Activated CD8-positive, alpha-beta memory T cell treated with anti-CD3 and anti-CD28 coated beads for 24 hours (primary cell): ENCODE results near the gene FAM83E.
"Not testable (repeated sequence)": the region's sequence is repeated elsewhere in the genome, so short reads cannot be mapped to it uniquely, and the experiment has no call there.

ENCODE experiments used
- DNase-seq: peaks from one replicate; pipeline ENCODE4 v3.0.0-alpha.2; 2020

Gene FAM83E

DNA sequence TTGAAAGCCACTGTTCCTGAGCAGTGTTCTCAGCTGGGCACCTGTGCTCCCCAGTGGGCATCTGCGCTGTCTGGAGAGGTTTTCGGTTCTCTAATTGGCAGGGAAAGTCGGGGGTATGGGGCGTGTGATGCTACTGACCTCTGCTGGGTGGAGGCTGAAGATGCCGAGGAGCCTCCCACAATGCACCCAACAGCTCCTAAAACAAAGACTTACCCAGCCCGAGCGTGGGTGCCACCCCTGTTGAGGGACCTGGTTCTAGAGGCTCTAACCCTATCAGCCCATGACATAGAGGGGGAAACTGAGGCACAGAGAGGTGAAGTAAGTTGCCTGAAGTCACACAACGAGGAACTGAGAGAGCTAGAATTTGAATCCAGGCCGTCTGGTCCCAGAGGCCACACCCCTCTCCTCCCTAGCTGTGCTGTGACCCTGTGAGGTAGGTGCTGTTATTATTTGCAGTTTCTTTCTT, 6.0 kb downstream of the FAM83E start:
- DNase-seq = peak; percentile 71

GRCh38 chr19:48607359-48607755, 7.5 kb downstream of the FAM83E start:
- DNase-seq = no peak

DNA sequence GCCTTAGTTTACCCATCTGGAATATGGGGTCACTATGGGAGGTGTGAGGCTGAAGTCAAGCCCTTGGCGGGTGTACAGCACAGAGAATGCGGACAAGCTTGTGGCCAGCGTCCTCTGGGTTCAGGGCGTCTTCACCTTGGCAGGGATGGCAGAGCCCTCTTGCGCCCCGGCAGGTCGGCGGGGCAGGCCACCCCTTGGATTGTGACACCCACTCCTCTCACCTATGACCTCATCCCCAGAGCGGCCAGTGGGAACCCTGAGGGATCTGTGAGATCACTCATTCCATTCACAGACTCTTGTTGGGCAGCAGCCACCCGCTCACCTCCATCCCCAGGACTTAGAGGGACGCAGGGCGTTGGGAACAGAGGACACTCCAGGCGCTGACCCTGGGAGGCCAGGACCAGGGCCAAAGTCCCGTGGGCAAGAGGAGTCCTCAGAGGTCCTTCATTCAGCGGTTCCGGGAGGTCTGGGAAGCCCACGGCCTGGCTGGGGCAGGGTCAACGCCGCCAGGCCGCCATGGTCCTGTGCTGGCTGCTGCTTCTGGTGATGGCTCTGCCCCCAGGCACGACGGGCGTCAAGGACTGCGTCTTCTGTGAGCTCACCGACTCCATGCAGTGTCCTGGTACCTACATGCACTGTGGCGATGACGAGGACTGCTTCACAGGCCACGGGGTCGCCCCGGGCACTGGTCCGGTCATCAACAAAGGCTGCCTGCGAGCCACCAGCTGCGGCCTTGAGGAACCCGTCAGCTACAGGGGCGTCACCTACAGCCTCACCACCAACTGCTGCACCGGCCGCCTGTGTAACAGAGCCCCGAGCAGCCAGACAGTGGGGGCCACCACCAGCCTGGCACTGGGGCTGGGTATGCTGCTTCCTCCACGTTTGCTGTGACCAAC, 8.2 kb downstream of the FAM83E start, which contains the start of gene SPACA4:
Gene SPACA4, plus strand, starts transcription at position 280 of the 896 bp plus-strand sequence. Its CDS starts 237 bp downstream, at position 517.
- DNase-seq = no peak

- DNase-seq = no peak
These were observed 11.0 kb downstream of the FAM83E start for GRCh38 chr19:48603850-48604249.

DNA sequence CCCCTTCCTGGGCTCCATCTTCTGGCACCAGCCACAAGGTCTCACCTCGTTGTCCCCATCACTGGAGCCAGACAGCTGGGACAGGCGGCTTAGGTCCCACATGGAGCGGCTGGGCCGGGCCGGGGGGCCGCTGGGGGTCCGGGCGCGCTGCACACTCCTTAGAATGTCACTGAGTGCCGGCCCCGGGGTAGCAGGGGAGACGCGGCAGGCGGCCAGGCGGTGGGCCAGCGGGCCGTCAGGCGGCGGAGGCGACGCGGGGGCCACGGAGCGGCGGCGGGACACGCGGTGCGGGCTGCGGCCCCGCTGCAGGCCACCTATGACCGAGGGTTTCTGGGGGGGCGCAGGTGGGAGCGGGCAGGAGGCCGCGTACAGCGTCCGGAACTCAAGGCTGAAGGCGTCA, 11.4 kb downstream of the FAM83E start:
- DNase-seq = no peak

- DNase-seq = no peak
These were observed 11.9 kb downstream of the FAM83E start for GRCh38 chr19:48603001-48603400.

DNA sequence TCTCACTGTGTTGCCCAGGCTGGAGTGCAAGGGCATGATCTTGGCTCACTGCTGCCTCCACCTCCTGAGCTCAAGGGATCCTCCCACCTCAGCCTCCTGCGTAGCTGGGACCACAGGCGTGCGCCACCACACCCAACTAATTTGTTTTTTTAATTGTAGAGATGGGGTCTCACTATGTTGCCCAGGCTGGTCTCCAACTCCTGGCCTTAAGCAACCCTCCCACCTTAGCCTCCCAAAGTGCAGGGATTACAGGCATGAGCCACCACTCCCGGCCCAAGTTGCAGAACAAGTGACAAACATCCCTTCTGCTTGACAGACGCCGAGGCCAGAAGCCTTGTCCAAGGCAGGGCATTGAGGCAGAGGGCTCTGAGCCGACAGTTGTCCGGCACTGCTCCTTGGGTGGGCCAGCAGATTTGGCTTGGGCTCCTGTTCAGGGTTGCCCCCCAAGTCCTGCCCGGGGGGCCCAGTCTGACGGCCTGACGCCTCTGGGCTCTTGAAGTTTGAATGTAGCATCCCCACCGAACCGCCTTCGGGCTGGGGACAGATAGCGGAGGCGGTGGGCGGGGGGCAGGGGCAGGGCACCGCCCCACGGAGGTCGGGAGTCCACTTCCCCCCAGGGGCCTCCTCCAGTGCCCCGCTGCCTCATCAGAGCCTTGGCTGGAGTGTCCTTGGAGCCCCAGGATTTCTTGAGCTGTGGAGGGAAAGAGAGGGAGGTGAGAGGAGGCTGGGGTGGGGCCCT, 14.0 kb downstream of the FAM83E start:
- DNase-seq = no peak

DNA sequence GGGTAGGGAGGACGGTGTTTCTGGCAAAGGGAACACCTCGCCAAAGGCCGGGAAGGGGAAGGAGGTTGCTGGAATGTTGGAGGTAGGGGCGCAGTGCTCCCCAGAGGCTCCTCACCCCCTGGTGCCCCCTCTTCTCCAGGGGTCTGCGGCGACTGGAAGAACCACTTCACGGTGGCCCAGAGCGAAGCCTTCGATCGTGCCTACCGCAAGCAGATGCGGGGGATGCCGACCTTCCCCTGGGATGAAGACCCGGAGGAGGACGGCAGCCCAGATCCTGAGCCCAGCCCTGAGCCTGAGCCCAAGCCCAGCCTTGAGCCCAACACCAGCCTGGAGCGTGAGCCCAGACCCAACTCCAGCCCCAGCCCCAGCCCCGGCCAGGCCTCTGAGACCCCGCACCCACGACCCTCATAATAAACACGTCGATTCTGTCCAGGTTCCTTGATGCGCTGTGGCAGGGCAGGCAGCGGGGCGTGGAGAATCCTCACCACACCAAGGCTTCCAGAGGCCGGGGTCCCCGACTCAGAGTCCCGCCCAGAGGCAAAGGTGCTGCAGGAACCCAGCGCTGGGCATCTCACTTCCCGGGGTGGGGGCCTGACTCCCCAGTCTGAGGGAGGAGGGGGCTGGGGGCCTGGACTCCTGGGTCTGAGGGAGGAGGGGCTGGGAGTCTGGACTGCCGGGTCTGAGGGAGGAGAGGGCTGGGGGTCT, 15.7 kb downstream of the FAM83E start:
- no peak for DNase-seq

- DNase-seq = peak; percentile 67
These were observed 18.0 kb downstream of the FAM83E start for GRCh38 chr19:48596679-48597465.

DNA sequence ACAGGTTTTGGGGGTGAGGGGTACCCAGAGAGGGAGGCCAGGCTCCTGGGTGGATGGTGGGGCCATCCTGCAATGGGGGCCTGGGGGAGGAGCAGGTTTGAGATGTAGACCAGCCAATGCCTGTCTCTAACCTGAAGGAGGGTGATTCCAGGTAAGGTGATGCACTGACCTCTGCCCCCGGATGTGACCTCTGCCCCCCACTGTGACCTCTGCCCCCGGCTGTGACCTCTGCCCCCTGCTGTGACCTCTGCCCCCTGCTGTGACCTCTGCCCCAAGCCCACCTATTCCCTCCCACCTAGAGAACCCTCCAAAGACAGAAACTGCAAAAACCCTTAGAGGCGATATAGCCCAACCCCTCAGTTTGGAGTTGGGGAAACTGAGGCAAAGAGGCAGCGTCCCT, 18.6 kb downstream of the FAM83E start:
- DNase-seq = no peak

- no peak for DNase-seq
These were observed 19.0 kb downstream of the FAM83E start for GRCh38 chr19:48595833-48596232.

GRCh38 chr19:48595171-48595570, 19.7 kb downstream of the FAM83E start:
- DNase-seq = no peak

GRCh38 chr19:48591021-48591420, 23.9 kb downstream of the FAM83E start:
- DNase-seq = no peak

DNA sequence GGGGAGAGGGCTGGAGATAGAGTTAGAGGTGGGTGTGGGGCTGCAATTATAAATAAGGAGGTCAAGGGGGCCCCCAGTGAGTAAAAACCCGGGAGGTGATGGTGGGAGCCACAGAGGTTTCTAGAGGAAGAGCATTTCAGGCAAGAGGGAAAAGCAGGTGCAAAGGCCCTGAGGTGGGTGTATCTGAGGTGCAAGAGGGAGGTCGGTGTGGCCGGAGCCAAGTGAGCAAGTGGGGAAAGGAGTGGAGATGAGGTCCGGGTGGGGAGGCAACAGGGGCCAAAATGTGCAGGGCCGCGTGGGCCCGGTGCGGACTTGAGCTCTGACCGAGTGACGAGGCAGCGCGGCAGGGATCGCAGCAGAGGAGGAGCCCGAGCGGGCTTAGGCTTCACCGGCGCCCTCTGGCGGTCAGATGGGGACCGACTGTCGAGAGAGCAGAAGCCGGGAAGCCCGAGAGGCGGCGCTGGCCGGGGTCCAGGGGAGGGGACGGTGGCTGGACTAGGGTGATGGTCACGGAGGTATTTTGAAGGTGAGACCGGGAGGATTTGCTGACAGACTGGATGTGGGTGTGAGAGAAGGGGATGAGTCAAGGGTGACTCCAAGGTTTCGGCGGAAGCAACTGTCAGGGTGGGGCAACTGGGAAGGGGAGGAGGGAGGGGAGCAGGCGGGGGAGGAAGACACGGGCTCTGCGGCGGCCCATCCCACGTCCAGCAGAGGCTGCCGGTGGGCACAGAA, 26.0 kb downstream of the FAM83E start:
- DNase-seq = peak; percentile 95

DNA sequence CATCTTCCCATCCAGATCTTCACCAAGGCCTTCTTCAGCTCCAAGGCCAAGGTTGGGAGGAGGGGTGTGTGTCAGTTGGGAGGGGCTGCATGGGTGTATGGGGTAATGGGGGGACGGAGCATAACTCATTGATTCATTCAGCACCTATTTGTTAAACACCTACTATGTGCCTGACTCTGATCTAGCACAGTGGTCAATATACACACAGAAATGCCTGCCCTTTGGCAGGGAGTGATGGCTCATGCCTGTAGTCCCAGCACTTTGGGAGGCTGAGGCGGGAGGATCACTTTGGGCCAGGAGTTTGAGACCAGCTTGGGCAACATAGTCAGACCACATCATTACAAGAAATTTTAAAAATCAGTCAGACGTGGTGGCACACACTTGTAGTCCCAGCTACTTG, 27.5 kb downstream of the FAM83E start:
- DNase-seq = no peak

- no peak for DNase-seq
These were observed 32.7 kb downstream of the FAM83E start for GRCh38 chr19:48582168-48582567.

DNA sequence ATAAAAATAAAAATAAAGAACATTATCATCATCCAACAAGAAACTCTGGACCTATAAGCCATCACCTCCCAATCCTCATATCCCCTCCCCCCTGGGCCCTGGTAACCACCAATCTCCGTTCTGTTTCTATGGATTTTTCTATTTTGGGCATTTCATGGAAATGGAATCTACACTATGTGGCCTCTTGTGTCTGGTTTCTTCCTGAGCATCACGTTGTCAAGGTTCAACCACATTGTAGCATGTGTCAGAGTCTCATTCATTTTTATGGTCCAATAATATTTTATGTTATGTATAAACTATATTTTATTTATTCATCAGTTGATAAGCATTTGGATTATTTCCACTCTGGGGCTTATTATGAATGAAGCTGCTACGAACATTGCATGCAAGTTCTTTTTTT, 36.0 kb downstream of the FAM83E start:
- DNase-seq = no peak

DNA sequence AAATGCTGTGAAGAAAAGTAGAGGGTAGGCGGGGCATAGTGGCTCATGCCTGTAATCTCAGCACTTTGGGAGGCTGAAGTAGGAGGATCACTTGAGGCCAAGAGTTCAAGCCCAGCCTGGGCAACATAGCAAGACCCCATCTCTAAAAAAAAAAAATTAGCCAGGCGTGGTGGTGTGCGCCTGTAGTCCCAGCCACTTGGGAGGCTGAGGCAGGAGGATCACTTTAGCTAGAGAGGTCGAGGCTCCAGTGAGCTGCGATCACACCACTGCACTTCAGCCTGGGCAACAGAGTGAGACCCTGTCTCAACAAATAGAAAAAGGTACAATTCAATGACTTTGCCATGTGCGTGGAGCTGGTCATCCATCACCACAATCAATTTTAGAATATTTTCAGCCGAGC, 37.0 kb downstream of the FAM83E start:
- DNase-seq = not testable (repeated sequence)

GRCh38 chr19:48575931-48576622, 38.8 kb downstream of the FAM83E start:
- no peak for DNase-seq

- no peak for DNase-seq
These were observed 41.7 kb downstream of the FAM83E start for GRCh38 chr19:48573163-48573505.
